Left lung (tissue), 10 donors: ENCODE measurements around the gene KLHL8. TPM values are rescaled to one million over a fixed set of nuclear protein-coding genes. Genes with fewer than 3 reads are reported as not detected.
A peak's percentile ranks its signal among the peaks of the same experiment; 100 is the strongest.

Source experiments
- ATAC-seq: fragments of 200-7000 bp; cut with Tn5 transposase; one replicate; pipeline ENCODE4 v1.9.1; 2020; ENCODE audit warnings: moderate library complexity
- DNase-seq, 4 donors: peaks; one replicate each; pipeline ENCODE4 v3.0.0-alpha.2; 2013 to 2020
- H3K27ac ChIP-seq, 2 donors: fragments of 200-600 bp; sonication (generic) in 1 of 2; one replicate each; pipeline versions ENCODE4 v1.5.0 to v1.8.0; 2020 to 2021
- H3K27me3 ChIP-seq, 2 donors: fragments of 200-600 bp; sonication (generic) in 1 of 2; one replicate each; pipeline versions ENCODE4 v1.5.0 to v1.8.0; 2020 to 2021
- H3K36me3 ChIP-seq, 2 donors: fragments of 200-600 bp; sonication (generic) in 1 of 2; one replicate each; pipeline versions ENCODE4 v1.5.0 to v1.8.0; 2020 to 2021
- H3K4me1 ChIP-seq, 2 donors: fragments of 200-600 bp; one replicate each; pipeline ENCODE4 v1.8.0; 2021
- H3K4me3 ChIP-seq, 2 donors: fragments of 200-600 bp; sonication (generic) in 1 of 2; one replicate each; pipeline versions ENCODE4 v1.5.0 to v1.8.0; 2020 to 2021; ENCODE audit warnings: mild to moderate bottlenecking in 1 of 2
- H3K9me3 ChIP-seq, 2 donors: fragments of 200-600 bp; sonication (generic) in 1 of 2; one replicate each; pipeline versions ENCODE4 v1.5.0 to v1.8.0; 2020 to 2021
- CTCF ChIP-seq, 2 donors: fragments of 200-600 bp; sonication (generic) in 1 of 2; IDR thresholded peaks; one replicate each; pipeline versions ENCODE4 v1.5.0 to v1.8.0; 2021; ENCODE audit warnings: antibody characterized with exemption in 2 of 2
- intact Hi-C, 2 donors: fragments of 100-400 bp; cut with DNase I; formaldehyde crosslinking; loops; one replicate each; pipeline versions ENCODE4 v1.11.2 to v1.14.2; 2022
- polyA plus RNA-seq, 6 donors: library from polyadenylated mRNA; unstranded; fragments of 120-200 nt; gene quantifications; one replicate each; pipeline ENCODE4 v1.2.1, GENCODE V29; 2013; ENCODE audit not compliant: insufficient read length in 6 of 6
- total RNA-seq, 2 donors: library from RNA; stranded (reverse); fragmentation: NEBNext Ultra II Directional; extraction: Animal tissue kit (Norgen Biotek cat#: 25700); gene quantifications; one replicate each; pipeline ENCODE4 v1.2.1, GENCODE V29; 2021
- donor health status: DM: no; HTN: yes; CAD: no.
- donor health status: DM: no; HTN: no; CAD: no.

KLHL8 gene
- total and polyA plus RNA-seq, 8 donors, result 14.7 to 21.3 (median 18.9) TPM

- Histone ChIP-seq H3K36me3 (no peaks in the 10 kb centered on the region), H3K4me3 (no peak overlapping the region), H3K27ac (no peak overlapping the region), H3K27me3 (no peaks in the 10 kb centered on the region), H3K9me3 (no peaks in the 10 kb centered on the region), H3K4me1 (no peaks in the 10 kb centered on the region)
- no peak for ATAC-seq
- peak in 1 of 4 donors; percentile 31 for DNase-seq
- TF ChIP-seq CTCF (IDR thresholded peaks at IDR 0.05), result no peak
- intact Hi-C loops, result no loop called here
Observed at GRCh38 chr4:87188048-87188447, 32.4 kb downstream of the KLHL8 start.

GRCh38 chr4:87185146-87185870 lies 35.1 kb downstream of the KLHL8 start:
- H3K9me3 ChIP-seq, result no peaks in the 10 kb centered on the region
- no peak overlapping the region for H3K27ac ChIP-seq
- H3K27me3 ChIP-seq, result no peaks in the 10 kb centered on the region
- DNase-seq, result no peak
- no peaks in the 10 kb centered on the region for H3K36me3 ChIP-seq
- H3K4me3 ChIP-seq, result no peak overlapping the region
- ATAC-seq, result no peak
- intact Hi-C loops, result no loop called here
- no peaks in the 10 kb centered on the region for H3K4me1 ChIP-seq
- no peak for TF ChIP-seq CTCF (IDR thresholded peaks at IDR 0.05)

GRCh38 chr4:87180767-87181166 lies 39.7 kb downstream of the KLHL8 start:
- no peak for TF ChIP-seq CTCF (IDR thresholded peaks at IDR 0.05)
- intact Hi-C loops, result no loop called here
- ATAC-seq (no peak), DNase-seq (no peak)
- H3K36me3 ChIP-seq, result no peaks in the 10 kb centered on the region
- H3K27ac ChIP-seq, result no peak overlapping the region
- no peak overlapping the region for H3K4me3 ChIP-seq
- H3K9me3 ChIP-seq, result no peaks in the 10 kb centered on the region
- H3K27me3 ChIP-seq, result no peaks in the 10 kb centered on the region
- no peaks in the 10 kb centered on the region for H3K4me1 ChIP-seq

GRCh38 chr4:87179751-87180150 lies 40.7 kb downstream of the KLHL8 start:
- no peak overlapping the region for H3K27ac ChIP-seq
- H3K4me3 ChIP-seq, result no peak overlapping the region
- no peaks in the 10 kb centered on the region for H3K27me3 ChIP-seq
- TF ChIP-seq CTCF (IDR thresholded peaks at IDR 0.05), result no peak
- intact Hi-C loops, result no loop called here
- H3K9me3 ChIP-seq, result no peaks in the 10 kb centered on the region
- no peaks in the 10 kb centered on the region for H3K4me1 ChIP-seq
- no peaks in the 10 kb centered on the region for H3K36me3 ChIP-seq
- no peak for DNase-seq
- no peak for ATAC-seq

GRCh38 chr4:87174672-87175071 lies 45.7 kb downstream of the KLHL8 start:
- DNase-seq (no peak), ATAC-seq (no peak)
- intact Hi-C loops, result no loop called here
- Histone ChIP-seq H3K27ac (no peak overlapping the region), H3K4me1 (no peaks in the 10 kb centered on the region), H3K27me3 (no peaks in the 10 kb centered on the region), H3K4me3 (no peak overlapping the region), H3K36me3 (peaks cover 0 to 6% of the 10 kb centered on the region in 2 donors), H3K9me3 (no peaks in the 10 kb centered on the region)
- no peak for TF ChIP-seq CTCF (IDR thresholded peaks at IDR 0.05)
